RWPE2 (cell line): ENCODE data around the gene CLEC7A.

Source experiments
- ATAC-seq: fragments of 200-7000 bp; cut with Tn5 transposase; 3 replicates; pipeline ENCODE4 v1.9.1; 2021; ENCODE audit warnings: low read depth
- DNase-seq: peaks from one replicate; pipeline ENCODE4 v3.0.0-alpha.2; 2020; ENCODE audit warnings: low spot score
- H3K27ac ChIP-seq: fragments of 450-650 bp; 2 replicates; pipeline ENCODE4 v1.5.1; 2017; ENCODE audit warnings: mild to moderate bottlenecking; ENCODE audit not compliant: poor library complexity, severe bottlenecking
- H3K27me3 ChIP-seq: fragments of 250-450 bp; sonication (Bioruptor Pico); 2 replicates; pipeline ENCODE4 v1.5.1; 2021; ENCODE audit warnings: mild to moderate bottlenecking, moderate library complexity; ENCODE audit not compliant: insufficient read depth, poor library complexity, severe bottlenecking
- H3K36me3 ChIP-seq: fragments of 250-450 bp; sonication (Bioruptor Pico); 2 replicates; pipeline ENCODE4 v1.5.1; 2020; ENCODE audit warnings: low read depth, mild to moderate bottlenecking, moderate library complexity
- H3K4me1 ChIP-seq: fragments of 250-450 bp; sonication (Bioruptor Pico); 2 replicates; pipeline ENCODE4 v1.5.1; 2021; ENCODE audit warnings: mild to moderate bottlenecking, moderate library complexity; ENCODE audit not compliant: insufficient read depth, poor library complexity, severe bottlenecking
- H3K4me3 ChIP-seq: fragments of 250-450 bp; sonication (Bioruptor Pico); 2 replicates; pipeline ENCODE4 v1.5.1; 2021; ENCODE audit warnings: mild to moderate bottlenecking, moderate library complexity; ENCODE audit not compliant: severe bottlenecking
- H3K9me3 ChIP-seq: fragments of 250-450 bp; sonication (Bioruptor Pico); 2 replicates; pipeline ENCODE4 v1.5.1; 2021; ENCODE audit warnings: mild to moderate bottlenecking, moderate library complexity; ENCODE audit not compliant: severe bottlenecking
- TF ChIP-seq, protein P1 (sequence below): fragments of 450-650 bp; IDR thresholded peaks from one replicate; pipeline ENCODE4 v1.5.1; 2017; ENCODE audit warnings: mild to moderate bottlenecking, moderate library complexity; ENCODE audit not compliant: poor library complexity, severe bottlenecking

Gene CLEC7A

DNA sequence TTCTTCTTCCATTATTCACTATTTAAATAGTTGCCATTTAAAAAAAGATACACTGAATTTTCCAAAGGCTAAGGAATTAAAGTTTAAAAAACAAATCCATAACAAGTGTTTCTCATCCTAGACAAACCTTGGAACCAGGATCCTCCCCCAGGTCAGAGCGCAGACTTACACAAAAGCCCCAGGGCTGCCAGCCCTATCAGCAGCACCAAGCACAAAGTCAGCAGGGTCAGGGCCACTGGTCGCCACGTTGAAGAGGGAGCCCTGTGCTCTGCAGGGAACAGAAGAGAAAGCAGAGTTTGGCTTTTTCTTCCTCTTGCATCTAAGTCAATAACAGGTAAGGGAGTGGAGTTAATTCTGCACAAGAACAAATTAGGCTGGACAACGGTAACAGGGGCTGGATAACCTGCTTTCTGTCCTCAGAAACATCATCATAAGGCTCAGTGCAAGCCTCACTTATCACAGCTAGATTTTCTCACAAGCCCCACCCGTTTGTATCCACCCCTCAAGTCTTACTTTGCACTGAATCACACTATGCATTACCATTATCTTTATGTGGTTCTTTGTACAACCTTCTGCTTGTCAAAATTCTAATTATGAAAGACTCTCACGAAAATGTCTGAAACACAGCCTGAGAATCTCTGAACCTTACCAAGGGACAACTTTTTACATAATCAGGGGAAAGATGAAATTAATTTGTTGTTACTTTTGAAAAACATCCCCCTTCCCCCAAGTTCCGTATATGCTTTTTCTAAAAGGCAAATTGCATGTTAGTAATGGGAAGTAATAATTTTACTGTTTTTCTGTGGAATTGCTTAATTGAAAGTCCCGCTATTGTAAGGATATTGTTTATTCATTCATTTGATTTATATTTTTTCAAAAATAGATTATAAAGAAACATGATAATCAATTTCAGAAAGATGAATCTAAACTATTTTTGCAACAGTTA lies 40.8 kb downstream of the CLEC7A start:
- no peaks in the 10 kb centered on the region for H3K4me1 ChIP-seq
- TF ChIP-seq, protein P1, sequence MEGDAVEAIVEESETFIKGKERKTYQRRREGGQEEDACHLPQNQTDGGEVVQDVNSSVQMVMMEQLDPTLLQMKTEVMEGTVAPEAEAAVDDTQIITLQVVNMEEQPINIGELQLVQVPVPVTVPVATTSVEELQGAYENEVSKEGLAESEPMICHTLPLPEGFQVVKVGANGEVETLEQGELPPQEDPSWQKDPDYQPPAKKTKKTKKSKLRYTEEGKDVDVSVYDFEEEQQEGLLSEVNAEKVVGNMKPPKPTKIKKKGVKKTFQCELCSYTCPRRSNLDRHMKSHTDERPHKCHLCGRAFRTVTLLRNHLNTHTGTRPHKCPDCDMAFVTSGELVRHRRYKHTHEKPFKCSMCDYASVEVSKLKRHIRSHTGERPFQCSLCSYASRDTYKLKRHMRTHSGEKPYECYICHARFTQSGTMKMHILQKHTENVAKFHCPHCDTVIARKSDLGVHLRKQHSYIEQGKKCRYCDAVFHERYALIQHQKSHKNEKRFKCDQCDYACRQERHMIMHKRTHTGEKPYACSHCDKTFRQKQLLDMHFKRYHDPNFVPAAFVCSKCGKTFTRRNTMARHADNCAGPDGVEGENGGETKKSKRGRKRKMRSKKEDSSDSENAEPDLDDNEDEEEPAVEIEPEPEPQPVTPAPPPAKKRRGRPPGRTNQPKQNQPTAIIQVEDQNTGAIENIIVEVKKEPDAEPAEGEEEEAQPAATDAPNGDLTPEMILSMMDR = no peak
- H3K36me3 ChIP-seq = no peaks in the 10 kb centered on the region
- H3K9me3 ChIP-seq = no peaks in the 10 kb centered on the region
- no peak for ATAC-seq
- no peak overlapping the region for H3K27ac ChIP-seq
- DNase-seq = no peak
- H3K4me3 ChIP-seq = no peak overlapping the region
- no peaks in the 10 kb centered on the region for H3K27me3 ChIP-seq

DNA sequence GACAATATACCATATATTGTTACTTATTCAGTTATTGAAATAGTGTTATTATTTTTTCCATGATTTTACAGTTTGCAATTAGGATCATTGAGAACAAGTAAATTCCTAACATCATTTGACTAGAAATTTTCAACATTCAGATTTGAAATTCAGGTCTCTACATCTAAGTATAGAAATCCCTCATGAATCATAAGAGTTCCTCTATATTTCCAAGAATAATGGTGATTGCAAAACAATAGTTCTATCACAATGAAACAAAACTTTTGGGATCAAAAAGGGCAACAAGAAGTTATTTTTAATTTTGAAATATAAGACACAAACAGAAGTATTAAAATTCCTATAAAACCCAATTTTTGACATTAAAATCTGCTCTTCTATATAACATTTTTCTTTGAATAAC lies 42.0 kb downstream of the CLEC7A start:
- H3K9me3 ChIP-seq = no peaks in the 10 kb centered on the region
- H3K4me3 ChIP-seq = no peak overlapping the region
- no peak overlapping the region for H3K27ac ChIP-seq
- no peaks in the 10 kb centered on the region for H3K4me1 ChIP-seq
- TF ChIP-seq, protein P1 = no peak
- DNase-seq = no peak
- H3K27me3 ChIP-seq = no peaks in the 10 kb centered on the region
- ATAC-seq = no peak
- no peaks in the 10 kb centered on the region for H3K36me3 ChIP-seq

DNA sequence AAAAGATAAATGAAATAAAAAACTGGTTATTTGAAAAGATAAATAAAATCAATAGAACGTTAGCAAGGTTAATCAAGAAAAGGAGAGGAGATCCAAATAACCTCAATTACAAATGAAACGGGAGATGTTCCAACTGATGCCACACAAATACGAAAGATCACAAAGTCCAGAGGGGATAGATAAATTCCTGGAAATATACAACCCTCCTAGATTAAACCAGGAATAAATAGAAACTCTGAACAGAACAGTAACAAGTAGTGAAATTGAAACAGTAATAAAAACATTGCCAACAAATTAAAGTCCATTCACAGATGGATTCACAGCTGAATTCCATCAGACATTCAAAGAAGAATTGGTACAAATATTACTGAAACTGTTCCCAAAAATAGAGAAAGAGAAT lies 43.6 kb downstream of the CLEC7A start:
- Histone ChIP-seq H3K27ac (no peak overlapping the region), H3K4me1 (no peaks in the 10 kb centered on the region), H3K4me3 (no peak overlapping the region), H3K27me3 (no peaks in the 10 kb centered on the region), H3K9me3 (no peaks in the 10 kb centered on the region), H3K36me3 (no peaks in the 10 kb centered on the region)
- DNase-seq (no peak), ATAC-seq (no peak)
- TF ChIP-seq, protein P1 = no peak

DNA sequence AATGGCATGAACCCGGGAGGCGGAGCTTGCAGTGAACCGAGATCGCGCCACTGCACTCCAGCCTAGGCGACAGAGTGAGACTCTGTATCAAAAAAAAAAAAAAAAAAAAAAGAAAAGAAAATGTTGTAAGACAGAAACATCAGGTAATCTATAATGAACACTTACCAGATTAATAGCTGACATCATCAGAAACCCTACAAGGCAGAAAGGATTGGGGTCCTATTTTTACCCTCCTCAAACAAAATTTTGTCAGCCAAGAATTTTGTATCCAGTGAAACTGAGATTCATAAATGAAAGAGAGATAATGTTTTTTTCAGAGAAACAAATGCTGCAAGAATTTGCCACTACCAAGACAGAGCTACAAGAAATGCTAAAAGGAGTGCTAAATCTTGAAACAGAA lies 45.3 kb downstream of the CLEC7A start:
- no peak overlapping the region for H3K4me3 ChIP-seq
- ATAC-seq = no peak
- no peaks in the 10 kb centered on the region for H3K4me1 ChIP-seq
- no peaks in the 10 kb centered on the region for H3K36me3 ChIP-seq
- DNase-seq = no peak
- H3K27me3 ChIP-seq = no peaks in the 10 kb centered on the region
- TF ChIP-seq, protein P1 = no peak
- no peaks in the 10 kb centered on the region for H3K9me3 ChIP-seq
- H3K27ac ChIP-seq = no peak overlapping the region

DNA sequence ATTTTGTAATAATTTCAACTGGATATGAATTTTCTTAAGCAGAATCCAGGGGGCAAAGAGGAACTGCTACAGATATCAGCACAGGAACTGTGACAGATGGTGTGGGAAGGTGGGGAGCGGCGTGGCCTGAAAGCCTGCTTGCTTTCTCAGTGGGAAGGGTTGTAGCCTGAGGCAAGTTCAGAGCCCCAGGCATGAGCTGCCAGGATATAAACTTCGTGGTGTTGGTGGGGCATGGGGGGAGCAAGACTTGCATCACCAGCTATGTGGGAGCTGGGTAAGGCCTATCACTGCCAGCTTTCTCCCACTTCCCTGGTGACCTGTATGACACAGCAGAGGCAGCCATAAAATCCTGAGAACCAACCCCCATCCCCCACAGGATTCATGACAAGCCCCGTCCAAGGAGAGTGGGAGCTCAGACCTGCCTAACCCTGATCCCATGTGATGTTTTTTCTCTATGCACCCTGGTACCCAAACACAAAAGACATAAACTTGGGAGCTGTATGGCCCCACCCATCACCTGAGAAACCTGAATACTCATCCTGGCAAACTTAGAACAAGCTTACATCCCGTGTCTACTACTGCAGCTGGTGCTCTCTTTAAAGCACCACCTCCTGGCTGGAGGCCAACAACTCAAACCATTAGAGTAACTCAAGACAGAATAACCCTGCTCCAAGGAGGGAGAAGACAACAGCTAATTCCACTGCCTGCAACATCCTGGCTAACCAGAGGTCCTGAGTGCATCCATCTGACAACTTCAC lies 47.7 kb downstream of the CLEC7A start:
- Histone ChIP-seq H3K27ac (no peak overlapping the region), H3K27me3 (no peaks in the 10 kb centered on the region), H3K9me3 (no peaks in the 10 kb centered on the region), H3K4me1 (no peaks in the 10 kb centered on the region), H3K36me3 (no peaks in the 10 kb centered on the region), H3K4me3 (no peak overlapping the region)
- DNase-seq (no peak), ATAC-seq (no peak)
- TF ChIP-seq, protein P1 = no peak
